HepG2 (cell line): Measurements from ENCODE around the gene CHCHD6. TPM values are rescaled to one million over a fixed set of nuclear protein-coding genes. Genes with fewer than 3 reads are reported as not detected.

Source experiments
- ATAC-seq: fragments of 200-7000 bp; cut with Tn5 transposase; 3 replicates; pipeline ENCODE4 v1.9.1; 2020; ENCODE audit warnings: mild to moderate bottlenecking, moderate library complexity
- BruUV-seq: library from RNA; stranded (reverse); fragments of 400-500 nt; replicated peaks from 2 replicates; lab custom pipeline; 2021; lab: Mats Ljungman, UMichigan
- CTCF ChIA-PET: fragments of 300-600 bp; formaldehyde crosslinking; extraction: SDS; loops from one replicate; lab custom pipeline; 2021; ENCODE audit warnings: low total read pairs, inconsistent platforms, low intra/inter-chr PET ratio; lab: Yijun Ruan, JAX
- POLR2A ChIA-PET: fragments of 350-600 bp; sonication (Branson Sonifier 250); formaldehyde crosslinking; loops from one replicate; lab custom pipeline; 2020; ENCODE audit warnings: antibody characterized with exemption, inconsistent platforms; lab: Yijun Ruan, JAX
- DNase-seq: peaks from one replicate; pipeline ENCODE4 v3.0.0-alpha.2; 2015; ENCODE audit warnings: low spot score
- FAIRE-seq: peaks from 3 replicates; lab custom pipeline; 2011; peaks lifted over from hg19 to GRCh38; lab: Jason Lieb, UNC
- H2AFZ ChIP-seq: one replicate; pipeline ENCODE4 v1.6.1; 2011; ENCODE audit warnings: low read length, inconsistent platforms
- H3K27ac ChIP-seq: fragments of 300-600 bp; 3 replicates; pipeline ENCODE4 v1.8.0; 2011; ENCODE audit warnings: mixed run types, mild to moderate bottlenecking, mixed read lengths, low read length, inconsistent platforms; ENCODE audit not compliant: insufficient read depth; ENCODE audit errors: extremely low read length
- H3K27me3 ChIP-seq, 2 experiments: fragments of 200-600 bp in 1 of 2; 2 replicates in 1 of 2; 3 replicates in 1 of 2; pipeline versions ENCODE4 v1.6.0 to v1.8.0; 2011; ENCODE audit warnings: low read length in 2 of 2, mild to moderate bottlenecking in 2 of 2, moderate library complexity in 2 of 2, inconsistent platforms in 1 of 2; ENCODE audit not compliant: insufficient read depth in 2 of 2, control insufficient read depth in 1 of 2
- H3K36me3 ChIP-seq, 2 experiments: fragments of 200-600 bp in 1 of 2; replicated peaks in 1 of 2; 2 replicates in 1 of 2; 3 replicates in 1 of 2; pipeline versions ENCODE4 v1.5.1 to v1.8.0; 2011; ENCODE audit warnings: low read length in 2 of 2, inconsistent platforms in 1 of 2; ENCODE audit not compliant: insufficient read depth in 2 of 2, control insufficient read depth in 1 of 2
- H3K4me1 ChIP-seq: 2 replicates; pipeline ENCODE4 v1.5.1; 2012; ENCODE audit warnings: low read length, inconsistent platforms; ENCODE audit not compliant: insufficient read depth
- H3K4me2 ChIP-seq: 2 replicates; pipeline ENCODE4 v1.6.0; 2011; ENCODE audit warnings: low read depth, low read length, inconsistent platforms
- H3K4me3 ChIP-seq, 3 experiments: fragments of 200-600 bp in 1 of 3; sonication (generic), shearing (Covaris generic) in 1 of 3; replicated peaks in 1 of 3; 2 replicates each; pipeline ENCODE4 v1.5.1; 2011 to 2016; ENCODE audit warnings: low read length in 3 of 3, inconsistent platforms in 2 of 3, low read depth in 2 of 3, mild to moderate bottlenecking in 2 of 3, control low read depth in 1 of 3, mixed read lengths in 1 of 3; ENCODE audit not compliant: insufficient read depth in 1 of 3
- H3K79me2 ChIP-seq: one replicate; pipeline ENCODE4 v1.6.1; 2011; ENCODE audit warnings: low read length, inconsistent platforms; ENCODE audit not compliant: insufficient read depth
- H3K9ac ChIP-seq: 2 replicates; pipeline ENCODE4 v1.6.0; 2011; ENCODE audit warnings: mild to moderate bottlenecking, low read depth, low read length, inconsistent platforms; ENCODE audit not compliant: insufficient read depth
- H3K9me3 ChIP-seq: 2 replicates; pipeline ENCODE4 v1.5.1; 2012; ENCODE audit warnings: mild to moderate bottlenecking, low read length
- H4K20me1 ChIP-seq: 2 replicates; pipeline ENCODE4 v1.6.0; 2011; ENCODE audit warnings: inconsistent platforms, mild to moderate bottlenecking, low read length, moderate library complexity; ENCODE audit not compliant: insufficient read depth
- BATF2 ChIP-seq: sonication (generic); formaldehyde crosslinking; IDR thresholded peaks from 2 replicates; pipeline ENCODE4 v1.8.0; 2022; ENCODE audit warnings: mild to moderate bottlenecking, missing genetic modification reagents, moderate library complexity
- CHCHD3 ChIP-seq: sonication (generic); formaldehyde crosslinking; IDR thresholded peaks from 2 replicates; pipeline ENCODE4 v1.8.0; 2022; ENCODE audit warnings: mild to moderate bottlenecking, missing genetic modification reagents, moderate library complexity
- FLYWCH1 ChIP-seq: sonication (generic); formaldehyde crosslinking; IDR thresholded peaks from 2 replicates; pipeline ENCODE4 v1.8.1; 2023; ENCODE audit warnings: mild to moderate bottlenecking, missing genetic modification reagents
- RERE ChIP-seq: IDR thresholded peaks from 2 replicates; pipeline ENCODE4 v1.6.1; 2016; ENCODE audit warnings: low read depth, missing genetic modification reagents, missing compliant biosample characterization
- RFXANK ChIP-seq: IDR thresholded peaks from 2 replicates; pipeline ENCODE4 v1.6.1; 2016
- RORA ChIP-seq: sonication (generic); formaldehyde crosslinking; IDR thresholded peaks from 2 replicates; pipeline ENCODE4 v1.5.0; 2020; ENCODE audit warnings: mild to moderate bottlenecking, missing genetic modification reagents, moderate library complexity
- SIN3A ChIP-seq: IDR thresholded peaks from 2 replicates; pipeline ENCODE4 v1.6.1; 2011; ENCODE audit warnings: low read depth, mild to moderate bottlenecking, control low read depth, low read length, borderline replicate concordance
- SIN3B ChIP-seq: fragments of 150-350 bp; IDR thresholded peaks from 2 replicates; pipeline ENCODE4 v1.6.1; 2014; ENCODE audit warnings: low read length
- WGBS: methylation state at CpG from one replicate; pipeline ENCODE4 v1.1.6; 2017; ENCODE audit warnings: low lambda C conversion rate; 5-methylcytosine and 5-hydroxymethylcytosine counted together
- in situ Hi-C: cut with HindIII; loops from 2 replicates; pipeline ENCODE4 v1.10.0; 2017; ENCODE audit warnings: low pct_unique_long_range_greater_than_20kb; ENCODE audit not compliant: extremely low pct_ligation_motif_present
- intact Hi-C: fragments of 100-400 bp; cut with micrococcal nuclease; formaldehyde crosslinking; loops from one replicate; pipeline ENCODE4 v1.10.0; 2022; ENCODE audit not compliant: unreplicated experiment
- polyA plus RNA-seq, 8 experiments: library from polyadenylated mRNA; depleted of rRNA in 3 of 8; stranded (reverse) in 7 of 8; unstranded in 1 of 8; fragments of >200 nt; fragmentation: Illumina TruSeq in 4 of 8; extraction: Trizol in 4 of 8; gene quantifications; 2 replicates each; pipeline versions ENCODE4 v1.2.1 to v1.2.3, GENCODE V29; 2011 to 2016; ENCODE audit warnings: low read depth in 4 of 8, missing spikeins in 1 of 8, mixed read lengths in 1 of 8; ENCODE audit not compliant: insufficient read depth in 1 of 8
- total RNA-seq, 5 experiments: library from RNA; depleted of rRNA; stranded (reverse); fragments of >200 nt; fragmentation: Illumina TruSeq; extraction: Trizol; gene quantifications; 2 replicates each; pipeline ENCODE4 v1.2.3, GENCODE V29; 2016; ENCODE audit warnings: low read depth in 1 of 5

The CHCHD6 gene
- total and polyA plus RNA-seq, 2 of the 13 experiments (the other 11 are each of a cell fraction or from before 2014, with no cell fraction given) = 20.3 to 20.8 TPM

GRCh38 chr3:126682009-126682408 lies 22.0 kb upstream of the CHCHD6 start:
- Histone ChIP-seq H3K4me2 (no peak overlapping the region), H4K20me1 (no peaks in the 10 kb centered on the region; the same call in 1 of the 2 replicates), H3K79me2 (no peaks in the 10 kb centered on the region), H3K27me3 (peaks cover 5 to 54% of the 10 kb centered on the region in 2 experiments; a peak in 4 of 5 replicates), H3K36me3 (no peaks in the 10 kb centered on the region), H3K27ac (no peak overlapping the region), H3K4me1 (peaks cover 17% of the 10 kb centered on the region), H2AFZ (no peak overlapping the region), H3K4me3 (no peak overlapping the region), H3K9me3 (no peaks in the 10 kb centered on the region), H3K9ac (no peak overlapping the region)
- BruUV-seq = no TSS peak
- ATAC-seq = no peak
- POLR2A ChIA-PET = no interaction called here
- CTCF ChIA-PET = no interaction called here
- no peak for DNase-seq
- WGBS = 21% methylated on average over 2 of the region's 2 CpGs
- no peak for FAIRE-seq
- TF ChIP-seq RORA (CRISPR knock-in tag) (no peak), RFXANK (CRISPR knock-in tag) (no peak), CHCHD3 (CRISPR knock-in tag) (no peak), SIN3B (no peak), FLYWCH1 (no peak), SIN3A (no peak), RERE (CRISPR knock-in tag) (no peak), BATF2 (CRISPR knock-in tag) (no peak)
- in situ Hi-C loops (no loop called here), intact Hi-C loops (no loop called here)
